Amniotic epithelial cell (primary cell): ENCODE data around the gene TMEM263.

Experiments used
- DNase-seq: peaks from one replicate; pipeline ENCODE4 v3.0.0-alpha.2; 2010; ENCODE audit warnings: low read depth

Gene TMEM263

GRCh38 chr12:106950591-106950990 is 5.1 kb upstream of the TMEM263 start:
- no peak for DNase-seq

GRCh38 chr12:106953352-106954250 is 2.1 kb upstream of the TMEM263 start:
- peak; percentile 44 for DNase-seq

GRCh38 chr12:106954462-106955376 is 988 bp upstream of the TMEM263 start:
- peak; percentile 36 for DNase-seq

- peak; percentile 70 for DNase-seq
Measured at GRCh38 chr12:106956048-106956578, 406 bp downstream of the TMEM263 start.

- DNase-seq = no peak
Measured at GRCh38 chr12:106957583-106957982, 1.9 kb downstream of the TMEM263 start.

- peak; percentile 34 for DNase-seq
Measured at GRCh38 chr12:106960443-106960842, 4.7 kb downstream of the TMEM263 start.

- no peak for DNase-seq
Measured at GRCh38 chr12:106962286-106962685, 6.6 kb downstream of the TMEM263 start.

- no peak for DNase-seq
Measured at GRCh38 chr12:106964526-106964925, 8.8 kb downstream of the TMEM263 start.

GRCh38 chr12:106971065-106971464 is 15.4 kb downstream of the TMEM263 start:
- DNase-seq = no peak

- DNase-seq = no peak
Measured at GRCh38 chr12:106973545-106973944, 17.8 kb downstream of the TMEM263 start.

GRCh38 chr12:106974511-106974910 is 18.8 kb downstream of the TMEM263 start:
- DNase-seq = no peak

GRCh38 chr12:106975098-106975497 is 19.4 kb downstream of the TMEM263 start:
- no peak for DNase-seq

GRCh38 chr12:106975993-106976658 is 20.4 kb downstream of the TMEM263 start:
- peak; percentile 60 for DNase-seq

- DNase-seq = no peak
Measured at GRCh38 chr12:106976668-106977067, 21.0 kb downstream of the TMEM263 start.

- no peak for DNase-seq
Measured at GRCh38 chr12:106978035-106978800, 22.5 kb downstream of the TMEM263 start.

- no peak for DNase-seq
Measured at GRCh38 chr12:106980944-106981343, 25.2 kb downstream of the TMEM263 start.

GRCh38 chr12:106981788-106982187 is 26.1 kb downstream of the TMEM263 start:
- no peak for DNase-seq

- DNase-seq = no peak
Measured at GRCh38 chr12:106982229-106982628, 26.5 kb downstream of the TMEM263 start.

GRCh38 chr12:106984588-106985137 is 29.0 kb downstream of the TMEM263 start:
- no peak for DNase-seq

GRCh38 chr12:106985479-106985878 is 29.8 kb downstream of the TMEM263 start:
- DNase-seq = no peak

- no peak for DNase-seq
Measured at GRCh38 chr12:106986135-106986534, 30.4 kb downstream of the TMEM263 start.
